Stimulated activated CD4-positive, alpha-beta T cell treated with anti-CD3 and anti-CD28 coated beads, Interleukin-12 subunit alpha, Interleukin-12 subunit beta, amount 100 ng/mL, for 48 hours (primary cell): ENCODE data around the gene CHID1.
A peak's percentile ranks its signal among the peaks of the same experiment; 100 is the strongest.

ENCODE experiments used
- DNase-seq, 3 donors: peaks; one replicate each; pipeline ENCODE4 v3.0.0-alpha.2; 2020; ENCODE audit warnings: low read depth in 2 of 3, low spot score in 1 of 3

CHID1 gene

GRCh38 chr11:888310-889212, 22.0 kb downstream of the CHID1 start:
- DNase-seq: no peak

GRCh38 chr11:887589-887988, 23.0 kb downstream of the CHID1 start:
- DNase-seq: no peak

GRCh38 chr11:886568-886967, 24.0 kb downstream of the CHID1 start:
- no peak for DNase-seq

- DNase-seq: no peak
These were observed 26.0 kb downstream of the CHID1 start for GRCh38 chr11:884578-885070.

GRCh38 chr11:883527-883926, 27.1 kb downstream of the CHID1 start:
- DNase-seq: no peak

GRCh38 chr11:882596-882995, 28.0 kb downstream of the CHID1 start:
- no peak for DNase-seq

GRCh38 chr11:880447-880846, 30.2 kb downstream of the CHID1 start:
- DNase-seq: no peak

GRCh38 chr11:877565-877964, 33.0 kb downstream of the CHID1 start:
- DNase-seq: peak; percentile 11 to 42 (median 32)

GRCh38 chr11:876545-876944, 34.1 kb downstream of the CHID1 start:
- no peak for DNase-seq

- no peak for DNase-seq
These were observed 34.8 kb downstream of the CHID1 start for GRCh38 chr11:875769-876301.

GRCh38 chr11:875203-875602, 35.4 kb downstream of the CHID1 start:
- no peak for DNase-seq

GRCh38 chr11:873706-874105, 36.9 kb downstream of the CHID1 start:
- DNase-seq: no peak

- no peak for DNase-seq
These were observed 37.8 kb downstream of the CHID1 start for GRCh38 chr11:872799-873198.

- no peak for DNase-seq
These were observed 39.1 kb downstream of the CHID1 start for GRCh38 chr11:871472-871871.

GRCh38 chr11:870418-870817, 40.2 kb downstream of the CHID1 start:
- no peak for DNase-seq

GRCh38 chr11:870127-870413, 40.5 kb downstream of the CHID1 start:
- no peak for DNase-seq

GRCh38 chr11:869399-870126, 41.0 kb downstream of the CHID1 start:
- DNase-seq: no peak

GRCh38 chr11:868802-869201, 41.8 kb downstream of the CHID1 start:
- no peak for DNase-seq

GRCh38 chr11:868394-868793, 42.2 kb downstream of the CHID1 start:
- DNase-seq: no peak

- no peak for DNase-seq
These were observed 42.7 kb downstream of the CHID1 start for GRCh38 chr11:867856-868358.

GRCh38 chr11:866481-866880, 44.1 kb downstream of the CHID1 start:
- DNase-seq: no peak
